GM18526 (cell line): ENCODE measurements around the gene OXCT2.

ENCODE experiments used
- POLR2A ChIP-seq: IDR thresholded peaks from 3 replicates; pipeline ENCODE4 v1.6.1; 2011; ENCODE audit not compliant: insufficient read length; ENCODE audit errors: extremely low read depth

OXCT2 gene

GRCh38 chr1:39791838-39792237 lies 20.7 kb upstream of the OXCT2 start:
- no peak for TF ChIP-seq POLR2A

- TF ChIP-seq POLR2A, result no peak
Measured at GRCh38 chr1:39789571-39790110, 18.5 kb upstream of the OXCT2 start.

- no peak for TF ChIP-seq POLR2A
Measured at GRCh38 chr1:39788758-39789570, 17.8 kb upstream of the OXCT2 start, which contains the start of gene BMP8B. TSS of gene BMP8B (minus strand) at chr1:39788865. CDS start at chr1:39788485, 380 bp downstream.

- TF ChIP-seq POLR2A, result no peak
Measured at GRCh38 chr1:39788426-39788757, 17.2 kb upstream of the OXCT2 start.

- no peak for TF ChIP-seq POLR2A
Measured at GRCh38 chr1:39787468-39787867, 16.3 kb upstream of the OXCT2 start.

GRCh38 chr1:39782103-39782502 lies 11.0 kb upstream of the OXCT2 start:
- TF ChIP-seq POLR2A, result no peak

GRCh38 chr1:39781349-39781715 lies 10.2 kb upstream of the OXCT2 start:
- no peak for TF ChIP-seq POLR2A

GRCh38 chr1:39779821-39780220 lies 8.7 kb upstream of the OXCT2 start:
- TF ChIP-seq POLR2A, result no peak

- TF ChIP-seq POLR2A, result no peak
Measured at GRCh38 chr1:39779137-39779536, 8.0 kb upstream of the OXCT2 start.

GRCh38 chr1:39777306-39777705 lies 6.2 kb upstream of the OXCT2 start:
- TF ChIP-seq POLR2A, result no peak

- no peak for TF ChIP-seq POLR2A
Measured at GRCh38 chr1:39776886-39777285, 5.7 kb upstream of the OXCT2 start.

GRCh38 chr1:39776400-39776713 lies 5.2 kb upstream of the OXCT2 start:
- no peak for TF ChIP-seq POLR2A

GRCh38 chr1:39762550-39763540 lies 8.3 kb downstream of the OXCT2 start:
- no peak for TF ChIP-seq POLR2A

GRCh38 chr1:39761557-39762260 lies 9.4 kb downstream of the OXCT2 start:
- no peak for TF ChIP-seq POLR2A

GRCh38 chr1:39761016-39761415 lies 10.1 kb downstream of the OXCT2 start:
- no peak for TF ChIP-seq POLR2A
